Esophagus squamous epithelium (tissue), 5 donors: ENCODE results near the gene UBASH3A. TPM values are rescaled to one million over a fixed set of nuclear protein-coding genes. Genes with fewer than 3 reads are reported as not detected.

Source experiments
- DNase-seq: peaks from one replicate; lab custom pipeline; 2025; lab: John Stamatoyannopoulos, UW
- H3K27ac ChIP-seq, 4 donors: fragments of 200-600 bp; sonication (generic); one replicate each; pipeline ENCODE4 v1.5.1; 2016 to 2019; ENCODE audit warnings: mild to moderate bottlenecking in 1 of 4
- H3K27me3 ChIP-seq, 4 donors: fragments of 200-600 bp; sonication (generic); 1 replicate in 3 of 4; 2 replicates in 1 of 4; pipeline versions ENCODE4 v1.5.1 to v1.6.0; 2017 to 2021; ENCODE audit warnings: antibody characterized with exemption in 1 of 4
- H3K36me3 ChIP-seq, 3 donors: fragments of 200-600 bp; sonication (generic); one replicate each; pipeline ENCODE4 v1.5.1; 2016 to 2019
- H3K4me1 ChIP-seq, 3 donors: fragments of 200-600 bp; sonication (generic); one replicate each; pipeline ENCODE4 v1.5.1; 2017 to 2019
- H3K4me3 ChIP-seq, 4 donors: fragments of 200-600 bp; sonication (generic); 1 replicate in 3 of 4; 2 replicates in 1 of 4; pipeline ENCODE4 v1.5.1; 2016 to 2019; ENCODE audit warnings: mild to moderate bottlenecking in 2 of 4, moderate library complexity in 1 of 4
- H3K9me3 ChIP-seq, 3 donors: fragments of 200-600 bp; sonication (generic); one replicate each; pipeline ENCODE4 v1.5.1; 2016 to 2019
- POLR2A ChIP-seq, 4 donors: fragments of 450-650 bp; IDR thresholded peaks; one replicate each; pipeline ENCODE4 v1.6.1; 2017; ENCODE audit warnings: antibody characterized with exemption in 4 of 4, mild to moderate bottlenecking in 4 of 4, moderate library complexity in 3 of 4
- WGBS, 2 donors: methylation state at CpG; one replicate each; pipeline ENCODE4 v1.1.5; 2018; 5-methylcytosine and 5-hydroxymethylcytosine counted together
- intact Hi-C: fragments of 100-400 bp; cut with DNase I; formaldehyde crosslinking; loops from one replicate; pipeline ENCODE4 v1.15.0; 2022
- total RNA-seq, 4 donors: library from RNA; depleted of rRNA; stranded (reverse); fragments of >200 nt; gene quantifications; one replicate each; pipeline ENCODE4 v1.1.0, GENCODE V29; 2016
- TF ChIP-seq, protein P1 (sequence below), 6 experiments: fragments of 450-650 bp in 4 of 6; fragments of 200-600 bp in 2 of 6; sonication (generic) in 2 of 6; IDR thresholded peaks; one replicate each; pipeline ENCODE4 v1.5.1; 2016 to 2019; ENCODE audit warnings: antibody characterized with exemption in 6 of 6, mild to moderate bottlenecking in 4 of 6, moderate library complexity in 4 of 6
- donor health status: DM: yes; HTN: yes; CAD: no.

Gene UBASH3A
- total RNA-seq, 4 donors from 2014 or later = 0.57 to 1.9 (median 0.73) TPM

DNA sequence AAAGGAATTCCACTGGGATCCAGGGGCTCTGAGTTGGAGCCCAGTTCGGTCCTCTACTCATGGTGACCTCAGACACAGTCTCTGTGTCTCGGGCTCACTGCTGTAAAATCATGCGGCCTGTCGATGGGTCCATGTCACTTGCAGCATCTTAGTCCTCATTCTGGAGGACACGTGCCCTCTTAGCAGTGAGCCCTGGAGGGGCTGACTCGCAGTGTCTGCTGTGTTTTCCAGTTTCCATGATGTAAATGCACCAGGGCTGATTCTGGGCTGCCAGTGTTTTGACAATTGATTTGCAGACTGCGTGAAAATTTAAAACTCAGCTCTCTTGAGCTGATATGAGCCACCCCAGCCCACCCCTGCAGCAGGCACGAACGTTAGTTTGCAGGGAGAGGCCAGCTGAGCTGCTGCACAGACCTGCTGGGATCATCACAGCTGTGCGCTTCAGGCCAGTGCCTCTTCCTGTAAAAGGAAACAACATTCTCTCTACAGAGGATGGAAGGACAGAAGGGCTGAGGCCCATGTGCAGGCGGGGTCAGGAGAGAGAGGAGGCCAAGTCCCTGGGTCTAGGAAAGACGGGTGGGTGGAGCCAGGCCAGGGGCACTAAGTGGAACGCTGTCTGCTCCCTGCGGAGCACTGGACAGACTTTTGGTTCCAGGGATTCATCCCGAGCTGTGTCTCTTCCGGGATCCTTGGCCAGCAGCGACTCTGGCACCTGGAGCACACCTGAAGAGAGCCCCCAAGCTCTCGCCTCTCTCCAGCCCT, 49.7 kb downstream of the UBASH3A start:
- peaks cover 0 to 5% (median 0%) of the 10 kb centered on the region in 4 donors for H3K27me3 ChIP-seq
- 59 to 70% methylated on average over 11 to 14 of the region's 18 CpGs for WGBS, 2 donors
- H3K9me3 ChIP-seq = no peaks in the 10 kb centered on the region
- no peaks in the 10 kb centered on the region for H3K36me3 ChIP-seq
- H3K27ac ChIP-seq = no peak overlapping the region
- H3K4me1 ChIP-seq = peaks cover 0 to 11% (median 4%) of the 10 kb centered on the region in 3 donors
- no peak overlapping the region for H3K4me3 ChIP-seq
- no peak for DNase-seq
- TF ChIP-seq, protein P1, sequence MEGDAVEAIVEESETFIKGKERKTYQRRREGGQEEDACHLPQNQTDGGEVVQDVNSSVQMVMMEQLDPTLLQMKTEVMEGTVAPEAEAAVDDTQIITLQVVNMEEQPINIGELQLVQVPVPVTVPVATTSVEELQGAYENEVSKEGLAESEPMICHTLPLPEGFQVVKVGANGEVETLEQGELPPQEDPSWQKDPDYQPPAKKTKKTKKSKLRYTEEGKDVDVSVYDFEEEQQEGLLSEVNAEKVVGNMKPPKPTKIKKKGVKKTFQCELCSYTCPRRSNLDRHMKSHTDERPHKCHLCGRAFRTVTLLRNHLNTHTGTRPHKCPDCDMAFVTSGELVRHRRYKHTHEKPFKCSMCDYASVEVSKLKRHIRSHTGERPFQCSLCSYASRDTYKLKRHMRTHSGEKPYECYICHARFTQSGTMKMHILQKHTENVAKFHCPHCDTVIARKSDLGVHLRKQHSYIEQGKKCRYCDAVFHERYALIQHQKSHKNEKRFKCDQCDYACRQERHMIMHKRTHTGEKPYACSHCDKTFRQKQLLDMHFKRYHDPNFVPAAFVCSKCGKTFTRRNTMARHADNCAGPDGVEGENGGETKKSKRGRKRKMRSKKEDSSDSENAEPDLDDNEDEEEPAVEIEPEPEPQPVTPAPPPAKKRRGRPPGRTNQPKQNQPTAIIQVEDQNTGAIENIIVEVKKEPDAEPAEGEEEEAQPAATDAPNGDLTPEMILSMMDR (IDR thresholded peaks at IDR 0.05) = no peak
- TF ChIP-seq POLR2A (IDR thresholded peaks at IDR 0.05) = no peak
- intact Hi-C loops = no loop called here

GRCh38 chr21:42453986-42454570, 50.4 kb downstream of the UBASH3A start:
- Histone ChIP-seq H3K36me3 (no peaks in the 10 kb centered on the region), H3K27me3 (peaks cover 0 to 5% (median 0%) of the 10 kb centered on the region in 4 donors), H3K4me3 (no peak overlapping the region), H3K27ac (no peak overlapping the region), H3K9me3 (no peaks in the 10 kb centered on the region), H3K4me1 (peaks cover 0 to 11% (median 4%) of the 10 kb centered on the region in 3 donors)
- no peak for TF ChIP-seq POLR2A (IDR thresholded peaks at IDR 0.05)
- TF ChIP-seq, protein P1 (IDR thresholded peaks at IDR 0.05) = no peak
- no peak for DNase-seq
- intact Hi-C loops = no loop called here
- WGBS, 2 donors = 77 to 80% methylated on average over 10 to 19 of the region's 19 CpGs

DNA sequence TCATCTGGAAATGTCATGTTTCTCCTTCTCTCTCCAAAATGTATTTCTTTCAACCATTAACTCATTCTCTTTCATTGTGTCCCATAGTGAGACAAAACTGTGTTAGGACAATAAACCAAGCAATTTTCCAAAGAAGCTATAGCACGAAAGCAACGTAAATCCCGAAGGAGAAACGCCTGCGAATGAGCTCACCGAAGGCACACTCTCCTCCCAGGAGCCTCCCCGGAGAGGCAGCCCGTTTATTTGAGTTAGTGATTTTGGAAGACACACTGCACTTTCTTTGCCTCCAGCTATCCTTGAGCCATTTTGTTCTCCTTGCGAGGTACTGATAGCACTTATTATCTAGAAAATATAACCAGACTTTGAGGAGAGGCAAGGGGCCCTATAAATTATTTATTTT, 51.1 kb downstream of the UBASH3A start:
- Histone ChIP-seq H3K27ac (no peak overlapping the region), H3K36me3 (no peaks in the 10 kb centered on the region), H3K4me1 (peaks cover 0 to 8% (median 4%) of the 10 kb centered on the region in 3 donors), H3K4me3 (no peak overlapping the region), H3K27me3 (peaks cover 0 to 5% (median 0%) of the 10 kb centered on the region in 4 donors), H3K9me3 (no peaks in the 10 kb centered on the region)
- no peak for TF ChIP-seq POLR2A (IDR thresholded peaks at IDR 0.05)
- TF ChIP-seq, protein P1 (IDR thresholded peaks at IDR 0.05) = no peak
- no peak for DNase-seq
- WGBS, 2 donors = 71 to 79% methylated on average over 9 of the region's 9 CpGs
- intact Hi-C loops = no loop called here

DNA sequence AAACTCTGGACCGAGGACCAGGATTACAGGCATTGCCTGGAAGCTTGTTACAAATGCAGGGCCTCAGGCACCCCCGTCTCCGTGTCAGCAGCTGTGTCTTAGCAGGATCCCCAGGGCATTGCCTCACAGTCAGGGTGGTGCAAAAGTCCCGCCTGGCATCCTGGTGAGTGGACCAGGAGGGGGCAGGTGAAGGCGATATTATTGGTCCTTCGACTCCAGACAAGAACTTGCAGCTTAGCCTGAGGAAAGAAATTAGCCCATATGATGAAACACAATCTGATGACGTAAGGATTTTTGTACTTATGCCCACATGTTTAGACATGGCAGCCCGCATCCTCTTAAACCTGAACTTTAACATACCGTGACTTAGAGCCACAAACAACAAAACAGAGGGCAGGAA, 51.5 kb downstream of the UBASH3A start:
- Histone ChIP-seq H3K4me3 (no peak overlapping the region), H3K4me1 (peaks cover 0 to 4% (median 2%) of the 10 kb centered on the region in 3 donors), H3K27me3 (peaks cover 0 to 5% (median 0%) of the 10 kb centered on the region in 4 donors), H3K9me3 (no peaks in the 10 kb centered on the region), H3K27ac (no peak overlapping the region), H3K36me3 (no peaks in the 10 kb centered on the region)
- no peak for DNase-seq
- WGBS, 2 donors = 62 to 63% methylated on average over 7 to 8 of the region's 9 CpGs
- intact Hi-C loops = no loop called here
- TF ChIP-seq, protein P1 (IDR thresholded peaks at IDR 0.05) = no peak
